Cerebellar nuclear complex (tissue), 1 donor: ENCODE results near the gene CCDC198.

ENCODE experiments used
- DNase-seq, 2 experiments: peaks; one replicate each; lab custom pipeline; 2025; lab: John Stamatoyannopoulos, UW

Gene CCDC198

DNA sequence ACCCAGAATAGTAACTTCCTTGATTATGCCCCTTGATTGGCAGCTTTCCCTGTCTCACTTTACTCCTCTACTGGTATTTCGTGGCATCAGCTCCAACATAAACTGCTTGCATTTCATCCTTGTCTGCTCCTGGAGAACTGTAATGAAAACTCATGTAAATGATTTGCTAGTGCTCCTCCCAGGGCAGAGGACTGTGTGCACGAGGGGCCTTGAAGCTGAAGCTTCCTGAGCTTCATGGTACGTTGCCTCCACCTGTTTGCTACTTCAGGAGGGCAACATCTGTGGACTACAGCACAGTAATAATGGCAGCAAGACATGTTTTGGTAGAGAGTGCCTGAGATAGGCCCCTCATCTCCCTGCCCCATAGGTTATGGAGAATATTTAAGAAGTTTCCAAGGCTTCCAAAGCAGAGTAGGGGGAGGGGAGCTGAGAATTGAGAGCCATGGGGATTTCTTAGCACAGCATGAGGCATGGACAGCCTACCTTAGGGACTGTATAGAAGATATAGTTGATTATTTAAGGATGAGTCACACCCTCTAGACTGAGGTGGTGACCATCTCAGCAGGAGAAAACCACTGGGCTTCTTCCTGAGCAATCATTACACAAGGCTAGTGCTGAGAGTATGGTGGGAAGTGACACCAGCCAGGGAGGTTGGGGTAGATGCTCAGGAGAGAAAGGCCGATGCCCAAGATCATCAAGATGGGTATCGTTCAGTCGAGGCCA, 29.5 kb downstream of the CCDC198 start:
- DNase-seq = no peak

DNA sequence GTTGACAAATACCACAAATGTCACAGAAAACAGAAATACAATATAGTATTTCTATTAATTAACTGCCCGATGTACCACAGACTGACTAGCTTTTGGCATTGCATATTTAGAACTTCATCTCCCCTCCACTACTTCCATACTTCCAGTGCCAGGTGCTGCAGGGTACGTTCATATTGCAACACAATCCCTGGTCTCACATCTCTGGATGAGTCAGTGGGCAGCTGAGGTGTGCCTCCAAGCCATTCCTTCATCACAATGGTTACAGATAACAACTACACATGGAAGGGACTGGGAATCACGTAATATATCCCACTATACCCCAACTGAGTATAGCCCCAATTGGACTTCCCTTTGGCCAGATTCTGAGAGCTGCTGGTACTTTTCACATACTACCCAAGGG, 31.1 kb downstream of the CCDC198 start:
- DNase-seq = no peak

DNA sequence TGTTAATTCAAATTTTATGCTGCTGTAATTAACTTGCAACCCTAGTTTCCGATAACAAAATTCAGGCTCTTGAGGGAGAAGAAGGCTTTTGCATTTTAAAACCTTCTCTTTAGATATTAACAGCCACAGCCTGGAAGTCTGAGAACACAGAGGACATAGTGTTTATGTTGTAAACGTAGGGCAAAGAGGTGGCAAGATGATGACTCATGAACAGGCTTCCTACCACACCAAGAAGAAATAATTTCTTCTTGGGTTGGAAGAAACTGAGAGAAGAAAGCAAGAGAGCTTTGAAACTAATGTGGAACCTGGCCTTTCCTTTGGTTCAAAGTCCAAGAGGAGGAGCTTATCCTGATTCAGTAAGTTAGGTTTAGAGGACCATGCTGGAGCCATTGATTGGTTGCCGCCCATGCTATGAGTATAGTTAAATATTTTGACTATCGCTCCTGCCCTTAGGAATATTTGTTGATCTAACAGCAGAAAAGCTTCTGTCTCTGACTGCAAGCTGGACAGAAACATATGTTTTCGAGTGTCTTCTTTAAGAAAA, 31.8 kb downstream of the CCDC198 start:
- DNase-seq = no peak

DNA sequence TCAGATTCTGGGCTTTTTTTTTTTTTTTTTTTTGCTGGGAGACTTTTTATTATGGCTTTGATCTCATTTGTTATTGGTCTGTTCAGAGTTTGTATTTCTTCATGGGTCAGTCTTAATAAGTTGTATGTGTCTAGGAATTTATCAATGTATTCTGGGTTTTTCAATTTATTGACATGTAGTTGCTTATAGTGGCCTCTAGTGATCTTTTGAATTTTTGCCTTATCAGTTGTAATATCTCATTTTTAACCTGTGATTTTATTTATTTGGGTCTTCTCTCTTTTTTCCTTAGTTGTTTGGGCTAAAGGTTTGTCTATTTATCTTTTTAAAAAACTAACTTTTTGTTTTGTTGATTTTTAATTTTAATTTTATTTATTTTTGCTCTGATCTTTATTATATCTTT, 57.7 kb downstream of the CCDC198 start:
- no peak for DNase-seq

DNA sequence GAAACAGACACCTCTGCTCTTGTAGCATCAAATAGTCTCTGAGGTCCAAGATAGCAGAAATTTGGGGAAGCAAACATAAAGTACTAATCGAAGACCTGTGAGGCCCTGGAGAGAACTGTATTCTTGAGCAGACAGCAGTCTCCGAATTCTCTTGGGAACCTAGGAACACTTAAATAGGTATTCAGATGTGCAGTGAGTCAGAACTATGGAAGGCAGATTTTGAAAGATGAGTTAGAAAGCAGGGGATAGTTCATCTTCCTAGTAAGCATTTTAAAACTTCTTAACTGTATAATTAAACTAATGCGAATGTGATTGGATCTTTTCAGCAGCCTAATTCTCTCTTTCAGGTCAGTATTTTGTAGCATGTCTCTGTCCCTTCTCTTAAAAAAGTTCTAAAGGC, 72.7 kb downstream of the CCDC198 start:
- no peak for DNase-seq

DNA sequence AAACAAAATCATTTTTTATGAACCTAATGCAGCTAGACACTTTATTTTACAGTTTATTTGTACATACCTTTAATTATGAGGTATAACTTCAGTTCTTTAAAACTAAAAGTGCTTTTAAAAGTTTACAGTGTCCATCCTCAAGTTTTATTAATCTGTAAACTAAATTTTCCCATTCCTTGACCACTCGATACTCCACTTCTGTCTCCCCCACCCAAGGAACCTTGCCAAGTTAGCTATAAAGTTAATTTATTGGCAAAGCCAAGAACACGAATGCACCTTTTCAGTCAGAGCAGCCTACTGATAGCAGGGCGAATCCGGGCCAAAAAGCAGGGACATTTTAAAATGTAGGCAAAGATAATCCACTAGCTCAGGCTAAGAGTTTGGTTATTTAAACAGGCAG, 73.6 kb downstream of the CCDC198 start:
- DNase-seq = no peak
